ENCODE measurements around the gene EFNB1. TPM values are rescaled to one million over a fixed set of nuclear protein-coding genes. Genes with fewer than 3 reads are reported as not detected.

EFNB1 gene
- polyA plus RNA-seq, 1 donor (not counting 4 experiments of a cell fraction or from before 2014, with no cell fraction given): 90.3 TPM

DNA sequence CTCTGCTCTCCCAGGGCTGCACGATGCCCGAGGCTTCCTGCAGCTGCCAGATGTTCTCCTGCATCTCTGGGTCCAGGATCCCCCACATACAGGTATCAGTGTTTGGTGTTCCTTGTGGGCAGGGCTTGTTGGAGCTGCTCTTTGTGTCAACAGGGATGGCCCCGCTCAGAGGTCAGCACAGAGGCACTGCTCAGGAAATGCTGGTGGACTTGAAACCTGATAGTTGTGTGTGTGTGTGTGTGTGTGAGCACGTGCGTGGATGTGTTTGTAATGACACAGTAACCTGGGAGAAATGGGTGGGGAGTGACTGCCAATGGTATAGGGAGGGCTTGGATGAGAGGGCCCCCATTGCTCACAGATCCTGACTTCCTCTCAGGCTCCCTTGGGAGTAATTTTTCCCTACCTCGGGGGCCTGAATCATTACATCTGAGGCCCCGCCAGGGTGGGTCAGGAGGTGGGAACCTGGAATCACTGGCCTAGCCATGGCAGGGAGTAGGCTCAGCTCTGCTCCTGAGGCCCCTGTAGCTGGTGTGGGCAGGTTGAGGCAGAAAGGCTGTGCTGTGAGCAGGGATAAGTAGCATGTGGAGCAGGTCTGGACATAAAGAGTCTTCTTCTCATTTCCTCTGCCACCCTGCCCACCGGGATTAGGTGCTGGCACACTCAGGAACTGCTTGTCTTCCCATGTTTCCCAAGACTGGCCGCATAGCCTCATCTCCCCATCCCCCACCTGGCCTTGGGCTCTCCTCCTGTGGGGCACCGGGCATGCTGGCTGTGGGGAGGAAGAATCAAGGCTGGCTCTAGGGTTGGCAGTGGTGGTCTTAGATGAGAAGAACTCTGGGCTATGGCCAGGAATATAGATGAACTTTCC is 2.5 kb upstream of the EFNB1 start:
- H3K79me2 ChIP-seq (ENCODE audit: control insufficient read depth, insufficient read depth, low read length): peaks cover 27% of the 10 kb centered on the region
- H3K36me3 ChIP-seq (ENCODE audit: control insufficient read depth in 2 of 2, extremely low read depth in 1 of 2, insufficient read depth in 2 of 2, low read length in 2 of 2): no peaks in the 10 kb centered on the region
- peak overlapping the region; percentile 8 for H3K9ac ChIP-seq (ENCODE audit: control insufficient read depth, extremely low read depth, insufficient read depth, low read length)
- dilution Hi-C loops (cut with MboI; ENCODE audit: extremely low pct_ligation_motif_present, low sequenced_read_pairs): no loop called here
- FAIRE-seq: no peak
- H4K20me1 ChIP-seq (ENCODE audit: control insufficient read depth, extremely low read depth, insufficient read depth, low read length): peaks cover 3% of the 10 kb centered on the region
- H2AFZ ChIP-seq (ENCODE audit: control insufficient read depth, low read length): no peak overlapping the region
- H3K27ac ChIP-seq (ENCODE audit: control insufficient read depth, insufficient read depth, low read length): peak overlapping the region; percentile 7
- TF ChIP-seq CTCF (optimal IDR thresholded peaks at IDR 0.05 in 1 of 3, IDR thresholded peaks at IDR 0.05 in 1 of 3, conservative IDR thresholded peaks at IDR 0.05 in 1 of 3; ENCODE audit: extremely low read depth in 1 of 3, insufficient read depth in 2 of 3, low read length in 3 of 3) (no peak), EZH2 (IDR thresholded peaks at IDR 0.05; ENCODE audit: low read length) (no peak)
- H3K9me3 ChIP-seq (ENCODE audit: control insufficient read depth, low read depth, low read length): no peaks in the 10 kb centered on the region
- no peak for DNase-seq (ENCODE audit: low read depth, low spot score)
- H3K4me1 ChIP-seq (ENCODE audit: control insufficient read depth, extremely low read depth, insufficient read depth, low read length): peaks cover 23% of the 10 kb centered on the region
- no peak overlapping the region for H3K4me3 ChIP-seq (ENCODE audit: control insufficient read depth in 2 of 3, extremely low read depth in 1 of 3, insufficient read depth in 2 of 3, low read depth in 1 of 3, low read length in 3 of 3)
- no peak overlapping the region for H3K4me2 ChIP-seq (ENCODE audit: control insufficient read depth, extremely low read depth, insufficient read depth, low read depth, low read length)
- no peaks in the 10 kb centered on the region for H3K27me3 ChIP-seq (ENCODE audit: control insufficient read depth, extremely low read depth, insufficient read depth, low read length)
- no peaks in the 10 kb centered on the region for H3K9me1 ChIP-seq (ENCODE audit: control insufficient read depth, extremely low read depth, insufficient read depth, low read length)

DNA sequence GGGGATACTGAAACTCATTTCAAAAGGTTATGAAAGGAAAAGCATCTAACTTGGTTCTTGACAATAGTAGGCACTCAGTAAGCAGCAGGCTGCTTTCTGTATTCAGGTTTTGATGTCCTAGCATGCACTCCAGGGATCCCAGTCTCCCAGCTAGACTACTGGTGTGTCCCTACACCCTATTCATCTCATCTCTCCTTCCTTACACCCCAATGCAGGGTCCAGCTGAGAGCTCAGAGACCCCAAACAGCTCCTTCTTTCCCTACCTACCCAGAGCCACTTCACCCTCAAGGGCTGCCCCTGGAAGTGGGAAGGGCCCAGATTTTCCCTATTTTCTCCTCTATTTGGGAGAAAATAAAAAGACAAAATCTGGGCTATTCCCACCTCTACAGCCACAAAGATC is 1.6 kb upstream of the EFNB1 start:
- TF ChIP-seq EZH2 (IDR thresholded peaks at IDR 0.05; ENCODE audit: low read length): no peak
- TF ChIP-seq CTCF (optimal IDR thresholded peaks at IDR 0.05 in 1 of 3, IDR thresholded peaks at IDR 0.05 in 1 of 3, conservative IDR thresholded peaks at IDR 0.05 in 1 of 3; ENCODE audit: extremely low read depth in 1 of 3, insufficient read depth in 2 of 3, low read length in 3 of 3): no peak
- Histone ChIP-seq H2AFZ (ENCODE audit: control insufficient read depth, low read length) (no peak overlapping the region), H3K79me2 (ENCODE audit: control insufficient read depth, insufficient read depth, low read length) (peaks cover 36% of the 10 kb centered on the region), H3K36me3 (ENCODE audit: control insufficient read depth in 2 of 2, extremely low read depth in 1 of 2, insufficient read depth in 2 of 2, low read length in 2 of 2) (peaks cover 0 to 3% of the 10 kb centered on the region in 2 experiments), H3K27me3 (ENCODE audit: control insufficient read depth, extremely low read depth, insufficient read depth, low read length) (no peaks in the 10 kb centered on the region), H3K4me3 (ENCODE audit: control insufficient read depth in 2 of 3, extremely low read depth in 1 of 3, insufficient read depth in 2 of 3, low read depth in 1 of 3, low read length in 3 of 3) (no peak overlapping the region), H3K4me2 (ENCODE audit: control insufficient read depth, extremely low read depth, insufficient read depth, low read depth, low read length) (peak overlapping the region; percentile 65), H4K20me1 (ENCODE audit: control insufficient read depth, extremely low read depth, insufficient read depth, low read length) (peaks cover 3% of the 10 kb centered on the region), H3K9ac (ENCODE audit: control insufficient read depth, extremely low read depth, insufficient read depth, low read length) (no peak overlapping the region), H3K4me1 (ENCODE audit: control insufficient read depth, extremely low read depth, insufficient read depth, low read length) (peaks cover 23% of the 10 kb centered on the region), H3K9me3 (ENCODE audit: control insufficient read depth, low read depth, low read length) (no peaks in the 10 kb centered on the region), H3K9me1 (ENCODE audit: control insufficient read depth, extremely low read depth, insufficient read depth, low read length) (no peaks in the 10 kb centered on the region), H3K27ac (ENCODE audit: control insufficient read depth, insufficient read depth, low read length) (no peak overlapping the region)
- FAIRE-seq (peak; percentile 9), DNase-seq (ENCODE audit: low read depth, low spot score) (no peak)
- dilution Hi-C loops (cut with MboI; ENCODE audit: extremely low pct_ligation_motif_present, low sequenced_read_pairs): no loop called here
